ENCODE measurements around the gene FAM3C. TPM values are rescaled to one million over a fixed set of nuclear protein-coding genes. Genes with fewer than 3 reads are reported as not detected.

Gene FAM3C
- total and polyA plus RNA-seq, 10 of the 15 experiments (the other 5 are each of a cell fraction or from before 2014, with no cell fraction given): 11.0 to 110 (median 27.8) TPM

DNA sequence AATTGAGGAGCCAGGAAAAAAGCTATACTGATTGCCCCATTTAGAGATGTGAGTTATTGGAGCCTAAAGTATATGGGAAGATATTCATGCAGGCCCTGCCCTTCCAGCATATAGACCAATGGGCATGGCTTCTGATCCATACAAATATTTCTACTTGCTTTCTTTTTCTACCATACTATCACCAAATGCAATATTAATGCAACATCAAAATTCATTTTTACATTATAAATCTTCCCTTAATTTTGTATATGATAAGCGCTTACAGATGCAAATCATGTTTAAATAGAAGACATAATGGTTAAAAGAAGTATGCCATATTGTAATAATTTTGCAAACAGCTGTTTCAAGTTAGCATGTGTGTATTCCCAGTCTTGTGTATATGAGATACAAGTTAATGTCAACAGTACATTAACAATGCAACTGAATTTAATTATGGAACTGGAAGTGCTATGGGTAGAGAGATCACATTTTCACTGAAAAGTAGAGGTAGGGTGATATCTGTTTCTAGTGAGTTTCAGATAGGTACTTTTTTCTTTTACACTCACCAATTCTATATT is 91.9 kb downstream of the FAM3C start (continued):
- TF ChIP-seq, protein P1, sequence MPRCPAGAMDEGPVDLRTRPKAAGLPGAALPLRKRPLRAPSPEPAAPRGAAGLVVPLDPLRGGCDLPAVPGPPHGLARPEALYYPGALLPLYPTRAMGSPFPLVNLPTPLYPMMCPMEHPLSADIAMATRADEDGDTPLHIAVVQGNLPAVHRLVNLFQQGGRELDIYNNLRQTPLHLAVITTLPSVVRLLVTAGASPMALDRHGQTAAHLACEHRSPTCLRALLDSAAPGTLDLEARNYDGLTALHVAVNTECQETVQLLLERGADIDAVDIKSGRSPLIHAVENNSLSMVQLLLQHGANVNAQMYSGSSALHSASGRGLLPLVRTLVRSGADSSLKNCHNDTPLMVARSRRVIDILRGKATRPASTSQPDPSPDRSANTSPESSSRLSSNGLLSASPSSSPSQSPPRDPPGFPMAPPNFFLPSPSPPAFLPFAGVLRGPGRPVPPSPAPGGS (IDR thresholded peaks at IDR 0.05; ENCODE audit: borderline replicate concordance, insufficient read depth, low read depth, low read length, poor library complexity, severe bottlenecking): no peak
- TF ChIP-seq BCL11A (IDR thresholded peaks at IDR 0.05; ENCODE audit: low read depth, low read length): no peak
- TF ChIP-seq, protein P2, sequence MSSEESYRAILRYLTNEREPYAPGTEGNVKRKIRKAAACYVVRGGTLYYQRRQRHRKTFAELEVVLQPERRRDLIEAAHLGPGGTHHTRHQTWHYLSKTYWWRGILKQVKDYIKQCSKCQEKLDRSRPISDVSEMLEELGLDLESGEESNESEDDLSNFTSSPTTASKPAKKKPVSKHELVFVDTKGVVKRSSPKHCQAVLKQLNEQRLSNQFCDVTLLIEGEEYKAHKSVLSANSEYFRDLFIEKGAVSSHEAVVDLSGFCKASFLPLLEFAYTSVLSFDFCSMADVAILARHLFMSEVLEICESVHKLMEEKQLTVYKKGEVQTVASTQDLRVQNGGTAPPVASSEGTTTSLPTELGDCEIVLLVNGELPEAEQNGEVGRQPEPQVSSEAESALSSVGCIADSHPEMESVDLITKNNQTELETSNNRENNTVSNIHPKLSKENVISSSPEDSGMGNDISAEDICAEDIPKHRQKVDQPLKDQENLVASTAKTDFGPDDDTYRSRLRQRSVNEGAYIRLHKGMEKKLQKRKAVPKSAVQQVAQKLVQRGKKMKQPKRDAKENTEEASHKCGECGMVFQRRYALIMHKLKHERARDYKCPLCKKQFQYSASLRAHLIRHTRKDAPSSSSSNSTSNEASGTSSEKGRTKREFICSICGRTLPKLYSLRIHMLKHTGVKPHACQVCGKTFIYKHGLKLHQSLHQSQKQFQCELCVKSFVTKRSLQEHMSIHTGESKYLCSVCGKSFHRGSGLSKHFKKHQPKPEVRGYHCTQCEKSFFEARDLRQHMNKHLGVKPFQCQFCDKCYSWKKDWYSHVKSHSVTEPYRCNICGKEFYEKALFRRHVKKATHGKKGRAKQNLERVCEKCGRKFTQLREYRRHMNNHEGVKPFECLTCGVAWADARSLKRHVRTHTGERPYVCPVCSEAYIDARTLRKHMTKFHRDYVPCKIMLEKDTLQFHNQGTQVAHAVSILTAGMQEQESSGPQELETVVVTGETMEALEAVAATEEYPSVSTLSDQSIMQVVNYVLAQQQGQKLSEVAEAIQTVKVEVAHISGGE (CRISPR knock-in tag; IDR thresholded peaks at IDR 0.05): no peak
- no peak for TF ChIP-seq RCOR1 (conservative IDR thresholded peaks at IDR 0.05; ENCODE audit: low read depth, low read length)
- TF ChIP-seq BMI1 (IDR thresholded peaks at IDR 0.05; ENCODE audit: borderline replicate concordance): no peak
- no peak for TF ChIP-seq RELA (IDR thresholded peaks at IDR 0.05; ENCODE audit: borderline replicate concordance, partially characterized antibody)
- no peak for TF ChIP-seq RUNX3 (IDR thresholded peaks at IDR 0.05; ENCODE audit: low read length)
- TF ChIP-seq, protein P3, sequence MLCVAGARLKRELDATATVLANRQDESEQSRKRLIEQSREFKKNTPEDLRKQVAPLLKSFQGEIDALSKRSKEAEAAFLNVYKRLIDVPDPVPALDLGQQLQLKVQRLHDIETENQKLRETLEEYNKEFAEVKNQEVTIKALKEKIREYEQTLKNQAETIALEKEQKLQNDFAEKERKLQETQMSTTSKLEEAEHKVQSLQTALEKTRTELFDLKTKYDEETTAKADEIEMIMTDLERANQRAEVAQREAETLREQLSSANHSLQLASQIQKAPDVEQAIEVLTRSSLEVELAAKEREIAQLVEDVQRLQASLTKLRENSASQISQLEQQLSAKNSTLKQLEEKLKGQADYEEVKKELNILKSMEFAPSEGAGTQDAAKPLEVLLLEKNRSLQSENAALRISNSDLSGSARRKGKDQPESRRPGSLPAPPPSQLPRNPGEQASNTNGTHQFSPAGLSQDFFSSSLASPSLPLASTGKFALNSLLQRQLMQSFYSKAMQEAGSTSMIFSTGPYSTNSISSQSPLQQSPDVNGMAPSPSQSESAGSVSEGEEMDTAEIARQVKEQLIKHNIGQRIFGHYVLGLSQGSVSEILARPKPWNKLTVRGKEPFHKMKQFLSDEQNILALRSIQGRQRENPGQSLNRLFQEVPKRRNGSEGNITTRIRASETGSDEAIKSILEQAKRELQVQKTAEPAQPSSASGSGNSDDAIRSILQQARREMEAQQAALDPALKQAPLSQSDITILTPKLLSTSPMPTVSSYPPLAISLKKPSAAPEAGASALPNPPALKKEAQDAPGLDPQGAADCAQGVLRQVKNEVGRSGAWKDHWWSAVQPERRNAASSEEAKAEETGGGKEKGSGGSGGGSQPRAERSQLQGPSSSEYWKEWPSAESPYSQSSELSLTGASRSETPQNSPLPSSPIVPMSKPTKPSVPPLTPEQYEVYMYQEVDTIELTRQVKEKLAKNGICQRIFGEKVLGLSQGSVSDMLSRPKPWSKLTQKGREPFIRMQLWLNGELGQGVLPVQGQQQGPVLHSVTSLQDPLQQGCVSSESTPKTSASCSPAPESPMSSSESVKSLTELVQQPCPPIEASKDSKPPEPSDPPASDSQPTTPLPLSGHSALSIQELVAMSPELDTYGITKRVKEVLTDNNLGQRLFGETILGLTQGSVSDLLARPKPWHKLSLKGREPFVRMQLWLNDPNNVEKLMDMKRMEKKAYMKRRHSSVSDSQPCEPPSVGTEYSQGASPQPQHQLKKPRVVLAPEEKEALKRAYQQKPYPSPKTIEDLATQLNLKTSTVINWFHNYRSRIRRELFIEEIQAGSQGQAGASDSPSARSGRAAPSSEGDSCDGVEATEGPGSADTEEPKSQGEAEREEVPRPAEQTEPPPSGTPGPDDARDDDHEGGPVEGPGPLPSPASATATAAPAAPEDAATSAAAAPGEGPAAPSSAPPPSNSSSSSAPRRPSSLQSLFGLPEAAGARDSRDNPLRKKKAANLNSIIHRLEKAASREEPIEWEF (IDR thresholded peaks at IDR 0.05; ENCODE audit: insufficient replicate concordance, low read depth, low read length): no peak
- no peak for TF ChIP-seq TBL1XR1 (IDR thresholded peaks at IDR 0.05; ENCODE audit: low read depth, low read length)
- TF ChIP-seq, protein P4, sequence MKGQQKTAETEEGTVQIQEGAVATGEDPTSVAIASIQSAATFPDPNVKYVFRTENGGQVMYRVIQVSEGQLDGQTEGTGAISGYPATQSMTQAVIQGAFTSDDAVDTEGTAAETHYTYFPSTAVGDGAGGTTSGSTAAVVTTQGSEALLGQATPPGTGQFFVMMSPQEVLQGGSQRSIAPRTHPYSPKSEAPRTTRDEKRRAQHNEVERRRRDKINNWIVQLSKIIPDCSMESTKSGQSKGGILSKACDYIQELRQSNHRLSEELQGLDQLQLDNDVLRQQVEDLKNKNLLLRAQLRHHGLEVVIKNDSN (IDR thresholded peaks at IDR 0.05; ENCODE audit: borderline replicate concordance, extremely low read length, insufficient read depth, low read depth, low read length): no peak
- no peak for TF ChIP-seq SIN3A (IDR thresholded peaks at IDR 0.05; ENCODE audit: low read depth, low read length)

All from GM12878 (cell line).